Right atrium auricular region (tissue), 2 donors: ENCODE data around the gene RAPGEF1. TPM values are rescaled to one million over a fixed set of nuclear protein-coding genes. Genes with fewer than 3 reads are reported as not detected.

ENCODE experiments used
- DNase-seq: peaks from one replicate; pipeline ENCODE4 v3.0.0-alpha.2; 2019; ENCODE audit warnings: low spot score
- H3K27ac ChIP-seq, 2 donors: fragments of 200-600 bp; sonication (generic); 1 replicate in 1 of 2; 2 replicates in 1 of 2; pipeline ENCODE4 v1.5.1; 2016 to 2019
- H3K27me3 ChIP-seq, 2 donors: fragments of 200-600 bp; sonication (generic); one replicate each; pipeline versions ENCODE4 v1.5.1 to v1.6.0; 2017 to 2019
- H3K36me3 ChIP-seq: fragments of 200-600 bp; sonication (generic); one replicate; pipeline ENCODE4 v1.5.1; 2016
- H3K4me1 ChIP-seq, 2 donors: fragments of 200-600 bp; sonication (generic); one replicate each; pipeline versions ENCODE4 v1.5.1 to v1.6.0; 2017 to 2019
- H3K4me3 ChIP-seq, 2 donors: fragments of 200-600 bp; sonication (generic); 1 replicate in 1 of 2; 2 replicates in 1 of 2; pipeline ENCODE4 v1.5.1; 2017 to 2019; ENCODE audit warnings: mild to moderate bottlenecking in 1 of 2, moderate library complexity in 1 of 2
- H3K9me3 ChIP-seq, 2 donors: fragments of 200-600 bp; sonication (generic); one replicate each; pipeline ENCODE4 v1.5.1; 2019
- total RNA-seq, 2 donors: library from RNA; depleted of rRNA; stranded (reverse); fragments of >200 nt; gene quantifications; one replicate each; pipeline ENCODE4 v1.1.0, GENCODE V29; 2016
- TF ChIP-seq, protein P1 (sequence below), 2 donors: fragments of 200-600 bp; sonication (generic); IDR thresholded peaks; one replicate each; pipeline ENCODE4 v1.5.1; 2019; ENCODE audit warnings: antibody characterized with exemption in 2 of 2

RAPGEF1 gene
- total RNA-seq, 2 donors from 2014 or later: 59.5 to 65.1 TPM

DNA sequence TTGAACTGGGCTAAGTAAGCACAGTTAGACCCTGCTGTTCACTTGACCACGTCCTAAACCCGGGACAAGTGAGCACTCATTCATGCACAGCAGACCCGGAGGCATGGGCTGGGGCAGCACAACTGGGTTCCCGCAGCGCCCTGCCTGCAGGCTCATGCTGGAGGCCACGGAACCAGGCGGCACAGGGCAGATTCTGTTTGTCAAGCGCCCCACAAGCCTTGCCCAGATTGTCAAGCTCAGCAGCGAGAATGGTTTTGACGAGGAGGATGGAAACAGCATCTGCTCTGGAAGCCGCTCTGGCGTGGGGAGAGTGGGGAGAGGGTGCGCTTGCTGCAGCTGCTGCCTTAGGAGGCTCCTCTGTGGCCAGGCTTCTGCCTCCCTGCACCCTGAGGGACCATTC lies 161.9 kb downstream of the RAPGEF1 start:
- DNase-seq: no peak
- no peak overlapping the region for H3K4me3 ChIP-seq
- no peak overlapping the region for H3K27ac ChIP-seq
- H3K36me3 ChIP-seq: peaks cover 61% of the 10 kb centered on the region
- no peaks in the 10 kb centered on the region for H3K9me3 ChIP-seq
- TF ChIP-seq, protein P1, sequence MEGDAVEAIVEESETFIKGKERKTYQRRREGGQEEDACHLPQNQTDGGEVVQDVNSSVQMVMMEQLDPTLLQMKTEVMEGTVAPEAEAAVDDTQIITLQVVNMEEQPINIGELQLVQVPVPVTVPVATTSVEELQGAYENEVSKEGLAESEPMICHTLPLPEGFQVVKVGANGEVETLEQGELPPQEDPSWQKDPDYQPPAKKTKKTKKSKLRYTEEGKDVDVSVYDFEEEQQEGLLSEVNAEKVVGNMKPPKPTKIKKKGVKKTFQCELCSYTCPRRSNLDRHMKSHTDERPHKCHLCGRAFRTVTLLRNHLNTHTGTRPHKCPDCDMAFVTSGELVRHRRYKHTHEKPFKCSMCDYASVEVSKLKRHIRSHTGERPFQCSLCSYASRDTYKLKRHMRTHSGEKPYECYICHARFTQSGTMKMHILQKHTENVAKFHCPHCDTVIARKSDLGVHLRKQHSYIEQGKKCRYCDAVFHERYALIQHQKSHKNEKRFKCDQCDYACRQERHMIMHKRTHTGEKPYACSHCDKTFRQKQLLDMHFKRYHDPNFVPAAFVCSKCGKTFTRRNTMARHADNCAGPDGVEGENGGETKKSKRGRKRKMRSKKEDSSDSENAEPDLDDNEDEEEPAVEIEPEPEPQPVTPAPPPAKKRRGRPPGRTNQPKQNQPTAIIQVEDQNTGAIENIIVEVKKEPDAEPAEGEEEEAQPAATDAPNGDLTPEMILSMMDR (IDR thresholded peaks at IDR 0.05): no peak
- no peaks in the 10 kb centered on the region for H3K27me3 ChIP-seq
- H3K4me1 ChIP-seq: peaks cover 0 to 16% of the 10 kb centered on the region in 2 donors

GRCh38 chr9:131577005-131578000 lies 162.6 kb downstream of the RAPGEF1 start:
- Histone ChIP-seq H3K4me1 (peaks cover 0 to 16% of the 10 kb centered on the region in 2 donors), H3K9me3 (no peaks in the 10 kb centered on the region), H3K27me3 (no peaks in the 10 kb centered on the region), H3K36me3 (peaks cover 54% of the 10 kb centered on the region), H3K4me3 (no peak overlapping the region), H3K27ac (no peak overlapping the region)
- no peak for DNase-seq
- TF ChIP-seq, protein P1 (IDR thresholded peaks at IDR 0.05): no peak

DNA sequence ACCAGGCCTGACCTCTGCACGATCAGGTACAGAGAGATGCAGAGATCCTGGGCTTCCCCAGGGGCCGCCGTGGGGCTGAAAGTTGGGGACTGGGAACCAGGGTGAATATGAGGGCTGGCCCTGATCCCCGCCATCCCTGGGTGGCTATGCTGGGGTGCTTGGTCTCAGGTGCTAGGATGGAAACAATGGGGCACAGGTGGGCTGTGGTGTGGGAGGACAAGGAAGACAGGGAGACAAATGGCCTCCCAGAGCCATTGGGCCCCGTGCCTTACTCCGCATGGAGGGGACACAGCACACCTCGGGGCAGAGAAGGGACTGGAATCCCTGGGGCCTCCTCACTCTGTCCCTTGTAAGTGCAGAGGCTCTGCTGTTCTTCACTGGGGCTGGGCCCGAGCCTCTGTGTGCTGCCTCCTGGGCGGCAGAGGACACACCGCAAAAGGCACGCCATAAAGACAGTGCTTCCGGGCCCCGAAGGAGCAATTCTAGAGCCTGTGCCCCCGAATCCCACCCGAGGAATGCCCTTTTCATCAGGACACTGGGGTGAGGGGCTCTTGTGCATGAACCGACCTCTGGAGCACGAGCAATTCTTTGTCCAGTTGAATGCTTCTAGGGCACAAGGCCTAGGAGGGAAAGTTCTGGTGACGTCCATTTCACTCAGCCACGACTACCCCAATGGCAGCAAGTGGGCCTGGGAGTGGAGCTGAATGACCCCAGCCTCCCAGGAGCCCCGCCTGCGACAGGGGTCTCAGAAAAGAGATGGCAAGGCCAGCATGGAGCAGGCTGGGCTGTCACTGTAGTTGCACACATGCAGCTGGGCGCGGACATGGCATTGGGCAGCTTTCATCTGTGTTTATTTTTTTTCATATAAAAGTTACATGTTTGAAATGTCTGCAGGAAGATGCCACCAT lies 163.7 kb downstream of the RAPGEF1 start:
- Histone ChIP-seq H3K9me3 (no peaks in the 10 kb centered on the region), H3K4me1 (peaks cover 0 to 16% of the 10 kb centered on the region in 2 donors), H3K36me3 (peaks cover 45% of the 10 kb centered on the region), H3K27ac (no peak overlapping the region), H3K27me3 (no peaks in the 10 kb centered on the region), H3K4me3 (no peak overlapping the region)
- no peak for DNase-seq
- TF ChIP-seq, protein P1 (IDR thresholded peaks at IDR 0.05): no peak

DNA sequence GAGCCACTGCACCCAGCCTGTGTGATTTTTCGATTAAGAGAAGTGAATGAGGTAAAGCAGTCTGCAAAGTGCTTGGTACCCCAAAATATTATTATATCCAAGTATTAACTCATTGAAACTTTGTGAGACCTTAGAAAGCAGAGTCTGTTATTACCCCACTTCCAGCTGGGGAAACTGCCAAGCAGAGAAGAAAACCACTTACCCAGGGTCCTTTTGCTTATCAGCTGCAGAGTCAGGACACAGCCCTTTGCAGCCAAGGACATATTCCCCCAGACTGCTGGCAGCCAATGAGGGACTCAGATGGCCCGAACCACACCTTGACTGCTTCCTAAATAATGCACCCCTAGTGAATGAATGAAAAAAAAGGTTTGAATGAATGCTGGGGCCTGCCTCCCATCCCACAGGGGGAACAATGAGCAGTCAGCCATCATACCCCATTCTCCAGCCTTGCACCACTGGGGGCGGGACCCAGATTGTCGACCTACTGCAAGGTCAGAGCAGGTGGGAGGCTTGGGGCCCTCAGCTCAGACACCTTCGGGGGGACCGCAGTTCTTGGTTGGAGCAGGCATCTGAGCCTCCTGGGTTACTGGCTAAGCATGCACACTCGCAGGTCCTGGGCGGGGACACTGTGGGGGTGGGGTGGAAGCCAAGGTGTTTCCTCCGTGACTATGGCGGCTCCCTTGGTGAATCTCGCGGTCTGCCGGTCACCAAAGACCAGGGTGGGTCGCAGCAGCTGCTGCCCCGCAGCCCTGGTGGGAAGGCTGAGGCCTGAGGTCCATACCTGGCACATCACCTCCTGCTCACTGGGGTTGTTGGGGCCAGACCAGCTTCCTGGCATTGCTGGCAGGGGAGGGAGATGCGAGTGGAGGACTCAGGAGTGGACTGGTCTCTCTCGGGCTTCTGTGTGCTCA lies 164.9 kb downstream of the RAPGEF1 start:
- H3K36me3 ChIP-seq: peaks cover 33% of the 10 kb centered on the region
- no peaks in the 10 kb centered on the region for H3K9me3 ChIP-seq
- TF ChIP-seq, protein P1 (IDR thresholded peaks at IDR 0.05): no peak
- H3K4me1 ChIP-seq: peaks cover 0 to 8% of the 10 kb centered on the region in 2 donors
- no peak for DNase-seq
- no peak overlapping the region for H3K4me3 ChIP-seq
- no peaks in the 10 kb centered on the region for H3K27me3 ChIP-seq
- H3K27ac ChIP-seq: no peak overlapping the region

- TF ChIP-seq, protein P1 (IDR thresholded peaks at IDR 0.05): no peak
- Histone ChIP-seq H3K27me3 (no peaks in the 10 kb centered on the region), H3K27ac (no peak overlapping the region), H3K36me3 (peaks cover 6% of the 10 kb centered on the region), H3K9me3 (peaks cover 0 to 1% of the 10 kb centered on the region in 2 donors), H3K4me1 (no peaks in the 10 kb centered on the region), H3K4me3 (no peak overlapping the region)
- no peak for DNase-seq
These were observed 172.0 kb downstream of the RAPGEF1 start for GRCh38 chr9:131567910-131568309.
